ENCODE measurements around the gene SF3A1. TPM values are rescaled to one million over a fixed set of nuclear protein-coding genes. Genes with fewer than 3 reads are reported as not detected.

Gene SF3A1
- total and polyA plus RNA-seq, 9 of the 15 experiments (the other 6 are each of a cell fraction or from before 2014, with no cell fraction given): 6.7 to 228 (median 13.0) TPM

- intact Hi-C loops (cut with micrococcal nuclease): loop anchor here (2.0 kb wide), 1 partner anchor 39 kb away; the partner anchor contains the start of gene CASTOR1
- Histone ChIP-seq H3K27me3 (ENCODE audit: control insufficient read depth in 2 of 2, insufficient read depth in 2 of 2, low read length in 2 of 2) (no peaks in the 10 kb centered on the region), H3K27ac (ENCODE audit: extremely low read depth, low read depth, low read length) (peak overlapping the region; percentile 71; the same call in 1 of the 3 replicates), H3K4me2 (ENCODE audit: insufficient read depth, low read length) (peak overlapping the region; percentile 83), H3K4me1 (replicated peaks in 1 of 2; ENCODE audit: control insufficient read depth in 2 of 2, insufficient read depth in 2 of 2, low read length in 2 of 2) (peaks cover 24 to 28% of the 10 kb centered on the region in 2 experiments; a peak in 4 of 5 replicates), H3K36me3 (ENCODE audit: control insufficient read depth, insufficient read depth, low read length) (peaks cover 22% of the 10 kb centered on the region; the same call in 1 of the 3 replicates), H3K9me3 (replicated peaks; ENCODE audit: control insufficient read depth, insufficient read depth, low read depth, low read length) (no peaks in the 10 kb centered on the region), H2AFZ (ENCODE audit: low read depth, low read length) (0 out of 2 replicates have a peak overlapping the region, but pooled peaks have one; percentile 93), H3K9ac (ENCODE audit: insufficient read depth in 1 of 2, low read depth in 2 of 2, low read length in 2 of 2) (no peak overlapping the region), H4K20me1 (replicated peaks; ENCODE audit: control insufficient read depth, insufficient read depth, low read length) (no peaks in the 10 kb centered on the region), H3K4me3 (no peak overlapping the region), H3K79me2 (ENCODE audit: control insufficient read depth, insufficient read depth, low read length) (peaks cover 11% of the 10 kb centered on the region), H3K9me1 (ENCODE audit: control insufficient read depth, insufficient read depth, low read length) (no peaks in the 10 kb centered on the region)
- peak; percentile 80 for FAIRE-seq
- POLR2A ChIA-PET: interaction anchor here (0.8 to 1.8 kb wide), 7 partner anchors 8 to 29 kb away, joined by 3 to 8 read pairs (median 4); partner anchors contain the start of genes CCDC157 and SF3A1
- ATAC-seq: peak; percentile 66
- CTCF ChIA-PET (ENCODE audit: low intra/inter-chr PET ratio): interaction anchor here (1.6 kb wide), 1 partner anchor 40 kb away, joined by 5 read pairs; no protein-coding TSS in a partner anchor
- no TSS peak for BruUV-seq (replicated peaks)
- 8% methylated on average over 5 of the region's 5 CpGs for WGBS (ENCODE audit: insufficient coverage, low coverage, missing lambda C conversion rate)
- DNase-seq (ENCODE audit: extremely low read depth in 1 of 4, low spot score in 3 of 4): peak in 3 of 4 experiments; percentile 27 to 41 (median 30)
- in situ Hi-C loops (cut with MboI): no loop called here
- TF ChIP-seq BRD9 (IDR thresholded peaks at IDR 0.05; ENCODE audit: low read depth, partially characterized antibody) (no peak), EGR1 (conservative IDR thresholded peaks at IDR 0.05) (no peak), XRCC4 (IDR thresholded peaks at IDR 0.05; ENCODE audit: extremely low read depth, insufficient read depth, insufficient read length) (no peak), ATF2 (CRISPR knock-in tag; IDR thresholded peaks at IDR 0.05) (no peak), HNRNPL (IDR thresholded peaks at IDR 0.05; ENCODE audit: low read depth, low read length) (no peak), NR2F6 (CRISPR knock-in tag; IDR thresholded peaks at IDR 0.05) (no peak), SIN3B (IDR thresholded peaks at IDR 0.05; ENCODE audit: low read depth) (no peak), SMAD4 (CRISPR knock-in tag; conservative IDR thresholded peaks at IDR 0.05) (0 out of 2 replicates have a peak, but pooled peaks have one; percentile 11), CBX5 (IDR thresholded peaks at IDR 0.05; ENCODE audit: borderline replicate concordance, low read depth) (no peak), ZNF324 (CRISPR knock-in tag; IDR thresholded peaks at IDR 0.05) (no peak), PHF21A (IDR thresholded peaks at IDR 0.05; ENCODE audit: borderline replicate concordance, low read depth) (0 out of 2 replicates have a peak, but pooled peaks have one; percentile 21), CCAR2 (IDR thresholded peaks at IDR 0.05; ENCODE audit: low read depth, low read length) (no peak), XRCC3 (IDR thresholded peaks at IDR 0.05) (no peak), GABPB1 (CRISPR knock-in tag; IDR thresholded peaks at IDR 0.05) (no peak), CCNT2 (IDR thresholded peaks at IDR 0.05; ENCODE audit: borderline replicate concordance, extremely low read depth, insufficient read length, low read depth, low read length) (no peak), POLR2A (conservative IDR thresholded peaks at IDR 0.05) (no peak), MEIS2 (IDR thresholded peaks at IDR 0.05; ENCODE audit: partially characterized antibody) (no peak), FOXM1 (IDR thresholded peaks at IDR 0.05; ENCODE audit: low read depth) (peak; percentile 38; the same call in 1 of the 2 replicates), FOXM1 (CRISPR knock-in tag; IDR thresholded peaks at IDR 0.05; ENCODE audit: low read depth) (no peak), CTBP1 (IDR thresholded peaks at IDR 0.05; ENCODE audit: borderline replicate concordance) (peak; percentile 39; the same call in 1 of the 2 replicates), L3MBTL2 (IDR thresholded peaks at IDR 0.05) (0 out of 2 replicates have a peak, but pooled peaks have one; percentile 31), NCOA6 (IDR thresholded peaks at IDR 0.05) (no peak), IRF2 (CRISPR knock-in tag; IDR thresholded peaks at IDR 0.05) (no peak), ZNF764 (CRISPR knock-in tag; IDR thresholded peaks at IDR 0.05; ENCODE audit: low read depth) (no peak), ZNF785 (CRISPR knock-in tag; IDR thresholded peaks at IDR 0.05) (no peak), CBX3 (IDR thresholded peaks at IDR 0.05; ENCODE audit: borderline replicate concordance in 1 of 2, low read length in 2 of 2) (no peak)
Measured at GRCh38 chr22:30327864-30328345, 28.8 kb downstream of the SF3A1 start.

Data from K562 (cell line).